SK-N-SH (cell line): Measurements from ENCODE around the gene PRPF6. TPM values are rescaled to one million over a fixed set of nuclear protein-coding genes. Genes with fewer than 3 reads are reported as not detected.

Source experiments
- CTCF ChIA-PET: fragments of 300-600, 350-600 bp; formaldehyde crosslinking; extraction: SDS; loops from one replicate; lab custom pipeline; 2021; lab: Yijun Ruan, JAX
- POLR2A ChIA-PET: fragments of 350-600 bp; sonication (Branson Sonifier 250); formaldehyde crosslinking; extraction: SDS; loops from one replicate; lab custom pipeline; 2020; ENCODE audit warnings: antibody characterized with exemption, inconsistent platforms; lab: Yijun Ruan, JAX
- DNase-seq: peaks from one replicate; pipeline ENCODE4 v3.0.0; 2012
- H2AFZ ChIP-seq: fragments of 200-600 bp; sonication (generic); 2 replicates; pipeline ENCODE4 v1.8.1; 2016; ENCODE audit warnings: antibody characterized with exemption, mild to moderate bottlenecking, low read depth
- H3F3A ChIP-seq: fragments of 200-600 bp; sonication (generic); replicated peaks from 2 replicates; pipeline ENCODE3; 2016; ENCODE audit warnings: antibody characterized with exemption, mild to moderate bottlenecking; ENCODE audit not compliant: insufficient read depth
- H3K27ac ChIP-seq, 2 experiments: fragments of 200-500 bp in 1 of 2; fragments of 200-600 bp in 1 of 2; sonication (Bioruptor generic) in 1 of 2; sonication (generic), shearing (Covaris generic) in 1 of 2; 2 replicates each; pipeline versions ENCODE4 v1.5.1 to v1.6.1; 2014 to 2016; ENCODE audit warnings: low read depth in 2 of 2, inconsistent platforms in 1 of 2, low read length in 1 of 2, mild to moderate bottlenecking in 1 of 2, mixed read lengths in 1 of 2
- H3K27me3 ChIP-seq: fragments of 200-600 bp; sonication (generic), shearing (Covaris generic); 2 replicates; pipeline ENCODE4 v1.6.1; 2016; ENCODE audit warnings: mixed run types; ENCODE audit not compliant: insufficient read depth
- H3K36me3 ChIP-seq, 2 experiments: fragments of 200-500 bp in 1 of 2; fragments of 200-600 bp in 1 of 2; sonication (Bioruptor generic) in 1 of 2; sonication (generic) in 1 of 2; replicated peaks in 1 of 2; 2 replicates each; pipeline versions ENCODE3 to v1.5.1; 2014 to 2016; ENCODE audit warnings: low read length in 1 of 2, mild to moderate bottlenecking in 1 of 2; ENCODE audit not compliant: insufficient read depth in 2 of 2, control insufficient read depth in 1 of 2
- H3K4me1 ChIP-seq, 2 experiments: fragments of 200-500 bp in 1 of 2; fragments of 200-600 bp in 1 of 2; sonication (Bioruptor generic) in 1 of 2; sonication (generic), shearing (Covaris generic) in 1 of 2; 2 replicates each; pipeline versions ENCODE4 v1.5.1 to v1.6.1; 2014 to 2016; ENCODE audit warnings: low read depth in 1 of 2, low read length in 1 of 2, mixed run types in 1 of 2; ENCODE audit not compliant: insufficient read depth in 2 of 2, control insufficient read depth in 1 of 2
- H3K4me2 ChIP-seq: fragments of 200-600 bp; sonication (generic), shearing (Covaris generic); 2 replicates; pipeline ENCODE4 v1.6.1; 2017; ENCODE audit warnings: mixed run types
- H3K4me3 ChIP-seq, 2 experiments: fragments of 200-500 bp in 1 of 2; fragments of 200-600 bp in 1 of 2; sonication (Bioruptor generic) in 1 of 2; sonication (generic), shearing (Covaris generic) in 1 of 2; 2 replicates each; pipeline versions ENCODE4 v1.5.1 to v1.8.1; 2014 to 2016; ENCODE audit warnings: low read depth in 2 of 2, inconsistent platforms in 1 of 2, low read length in 1 of 2, mild to moderate bottlenecking in 1 of 2, mixed read lengths in 1 of 2, moderate library complexity in 1 of 2
- H3K79me2 ChIP-seq: fragments of 200-600 bp; sonication (generic); 2 replicates; pipeline ENCODE4 v1.8.1; 2017; ENCODE audit warnings: mild to moderate bottlenecking; ENCODE audit not compliant: insufficient read depth
- H3K9ac ChIP-seq: fragments of 200-600 bp; sonication (generic); 2 replicates; pipeline ENCODE4 v1.6.1; 2017; ENCODE audit warnings: mixed run types
- H3K9me2 ChIP-seq: fragments of 200-600 bp; sonication (generic); 2 replicates; pipeline ENCODE4 v1.6.1; 2017; ENCODE audit warnings: mixed run types
- H3K9me3 ChIP-seq: fragments of 200-600 bp; sonication (generic); 2 replicates; pipeline ENCODE4 v1.6.1; 2017; ENCODE audit warnings: mixed run types, mild to moderate bottlenecking, moderate library complexity
- H4K20me1 ChIP-seq: fragments of 200-600 bp; sonication (generic); 2 replicates; pipeline ENCODE4 v1.6.1; 2017; ENCODE audit warnings: mild to moderate bottlenecking, mixed run types; ENCODE audit not compliant: insufficient read depth
- CHD2 ChIP-seq: fragments of 150-350 bp; IDR thresholded peaks from 2 replicates; pipeline ENCODE4 v1.6.1; 2018; ENCODE audit warnings: low read length; ENCODE audit not compliant: partially characterized antibody
- ELF1 ChIP-seq: IDR thresholded peaks from 2 replicates; pipeline ENCODE4 v1.4.0; 2012
- FOSL2 ChIP-seq: IDR thresholded peaks from 2 replicates; pipeline ENCODE4 v1.4.0; 2012; ENCODE audit warnings: low read depth, mild to moderate bottlenecking, moderate library complexity, borderline replicate concordance
- FOXJ3 ChIP-seq: sonication (generic); formaldehyde crosslinking; IDR thresholded peaks from 2 replicates; pipeline ENCODE4 v1.5.1; 2020; ENCODE audit warnings: mild to moderate bottlenecking, missing genetic modification reagents
- FOXM1 ChIP-seq: IDR thresholded peaks from 2 replicates; pipeline ENCODE4 v1.4.0; 2012; ENCODE audit warnings: low read depth, mild to moderate bottlenecking
- GATA2 ChIP-seq: sonication (generic); formaldehyde crosslinking; IDR thresholded peaks from 2 replicates; pipeline ENCODE4 v1.5.0; 2020; ENCODE audit warnings: mild to moderate bottlenecking, missing genetic modification reagents
- JUND ChIP-seq: IDR thresholded peaks from 2 replicates; pipeline ENCODE4 v1.4.0; 2012
- NFIC ChIP-seq: IDR thresholded peaks from 2 replicates; pipeline ENCODE4 v1.4.0; 2012; ENCODE audit warnings: borderline replicate concordance
- POLR2AphosphoS5 ChIP-seq: IDR thresholded peaks from 2 replicates; pipeline ENCODE4 v1.6.1; 2012; ENCODE audit warnings: low read depth, low read length
- RAD21 ChIP-seq: IDR thresholded peaks from 2 replicates; pipeline ENCODE4 v1.6.1; 2012; ENCODE audit warnings: mild to moderate bottlenecking, low read length
- RCOR1 ChIP-seq: fragments of 150-350 bp; IDR thresholded peaks from 2 replicates; pipeline ENCODE4 v1.6.1; 2017; ENCODE audit warnings: antibody characterized with exemption, low read length
- RFX5 ChIP-seq: IDR thresholded peaks from 2 replicates; pipeline ENCODE4 v1.6.1; 2012; ENCODE audit warnings: mild to moderate bottlenecking, improper control_type of control experiment, low read length
- RXRA ChIP-seq: IDR thresholded peaks from 2 replicates; pipeline ENCODE4 v1.4.0; 2012; ENCODE audit warnings: low read depth, mild to moderate bottlenecking, borderline replicate concordance
- YY1 ChIP-seq: IDR thresholded peaks from 2 replicates; pipeline ENCODE4 v1.4.0; 2012; ENCODE audit warnings: low read depth, mild to moderate bottlenecking
- WGBS: methylation state at CpG from one replicate; pipeline ENCODE4 v1.1.6; 2017; ENCODE audit warnings: low lambda C conversion rate; 5-methylcytosine and 5-hydroxymethylcytosine counted together
- polyA plus RNA-seq, 3 experiments: library from polyadenylated mRNA; depleted of rRNA; stranded (reverse); fragments of >200 nt; gene quantifications; 2 replicates each; pipeline ENCODE4 v1.2.3, GENCODE V29; 2012
- TF ChIP-seq, protein P1 (sequence below): IDR thresholded peaks from 2 replicates; pipeline ENCODE4 v1.4.0; 2012; ENCODE audit warnings: low read depth
- TF ChIP-seq, protein P2 (sequence below): IDR thresholded peaks from 2 replicates; pipeline ENCODE4 v1.6.1; 2012; ENCODE audit warnings: mild to moderate bottlenecking, low read depth, low read length, moderate library complexity
- TF ChIP-seq, protein P3 (sequence below): fragments of 200-600 bp; sonication (generic); IDR thresholded peaks from 2 replicates; pipeline ENCODE4 v1.6.1; 2017; ENCODE audit warnings: antibody characterized with exemption, mild to moderate bottlenecking, moderate library complexity
- TF ChIP-seq, protein P4 (sequence below): fragments of 150-350 bp; IDR thresholded peaks from 2 replicates; pipeline ENCODE4 v1.6.1; 2017; ENCODE audit warnings: antibody characterized with exemption, low read length, low read depth, borderline replicate concordance
- TF ChIP-seq, protein P5 (sequence below): IDR thresholded peaks from 2 replicates; pipeline ENCODE4 v1.4.0; 2012; ENCODE audit warnings: low read depth, borderline replicate concordance

The PRPF6 gene
- polyA plus RNA-seq, 1 of the 3 experiments (the other 2 are of a cell fraction): 59.1 TPM

DNA sequence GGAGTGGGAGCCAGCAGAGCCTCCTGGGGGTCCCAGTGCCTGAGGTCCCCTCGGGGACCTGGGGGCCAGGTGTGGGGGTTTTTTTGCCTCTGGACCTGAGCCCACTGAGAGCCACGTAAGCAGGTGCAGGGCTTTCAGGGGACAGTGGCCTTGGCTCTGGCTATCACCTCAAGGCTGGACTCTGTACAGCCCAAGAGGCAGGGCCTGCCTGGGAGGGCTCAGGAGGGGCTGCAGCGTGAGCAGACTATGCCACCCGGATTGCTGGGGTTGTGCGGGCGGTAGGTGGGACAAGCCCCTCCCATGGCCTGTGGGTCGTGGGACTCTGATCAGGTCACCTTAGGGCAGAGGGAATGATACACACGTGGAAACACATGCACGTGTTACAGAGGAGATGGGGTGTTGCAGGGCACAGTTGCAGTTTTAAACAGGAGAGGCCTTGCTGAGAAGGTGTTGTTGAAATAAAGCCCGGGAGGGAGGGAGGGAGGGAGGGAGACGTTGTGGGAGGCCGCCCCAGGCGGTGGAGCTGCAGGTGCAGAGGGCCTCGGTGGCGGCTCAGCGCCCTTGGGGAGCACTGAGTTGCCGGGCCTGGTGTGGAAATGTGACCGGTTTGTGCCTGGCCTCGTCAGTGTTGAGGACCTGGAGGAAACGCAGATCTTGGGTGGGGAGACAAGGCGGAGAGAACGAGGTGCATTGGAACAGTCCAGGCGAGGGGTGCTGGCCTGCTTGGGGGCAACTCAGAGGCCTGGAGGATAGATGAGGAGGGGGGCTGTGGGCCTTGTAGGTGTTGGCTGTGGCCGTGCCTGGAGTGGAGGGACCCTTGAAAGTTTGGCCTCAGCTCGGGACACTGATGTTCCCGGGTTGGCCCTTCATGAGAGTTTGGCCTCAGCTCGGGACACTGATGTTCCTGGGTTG lies 84.4 kb downstream of the PRPF6 start:
- Histone ChIP-seq H4K20me1 (no peaks in the 10 kb centered on the region), H3K4me2 (peak overlapping the region; percentile 96; the same call in 1 of the 2 replicates), H2AFZ (no peak overlapping the region), H3F3A (peaks cover 4% of the 10 kb centered on the region), H3K36me3 (no peaks in the 10 kb centered on the region), H3K4me3 (no peak overlapping the region), H3K4me1 (peaks cover 14 to 21% of the 10 kb centered on the region in 2 experiments; a peak in 2 of 4 replicates), H3K27me3 (no peaks in the 10 kb centered on the region), H3K9me2 (no peaks in the 10 kb centered on the region), H3K79me2 (peaks cover 15% of the 10 kb centered on the region; the same call in 1 of the 2 replicates), H3K9me3 (no peaks in the 10 kb centered on the region), H3K27ac (no peak overlapping the region), H3K9ac (no peak overlapping the region)
- CTCF ChIA-PET: interaction anchor here (1.2 to 2.3 kb wide), 2 partner anchors 16 to 27 kb away, joined by 3 to 12 read pairs; no protein-coding TSS in a partner anchor
- 85% methylated on average over 20 of the region's 27 CpGs for WGBS
- POLR2A ChIA-PET: no interaction called here
- TF ChIP-seq, protein P1, sequence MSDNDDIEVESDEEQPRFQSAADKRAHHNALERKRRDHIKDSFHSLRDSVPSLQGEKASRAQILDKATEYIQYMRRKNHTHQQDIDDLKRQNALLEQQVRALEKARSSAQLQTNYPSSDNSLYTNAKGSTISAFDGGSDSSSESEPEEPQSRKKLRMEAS: no peak
- TF ChIP-seq POLR2AphosphoS5 (no peak), GATA2 (CRISPR knock-in tag) (no peak), FOXM1 (no peak), RCOR1 (no peak), CHD2 (no peak), RXRA (no peak), FOXJ3 (CRISPR knock-in tag) (no peak)
- TF ChIP-seq, protein P2, sequence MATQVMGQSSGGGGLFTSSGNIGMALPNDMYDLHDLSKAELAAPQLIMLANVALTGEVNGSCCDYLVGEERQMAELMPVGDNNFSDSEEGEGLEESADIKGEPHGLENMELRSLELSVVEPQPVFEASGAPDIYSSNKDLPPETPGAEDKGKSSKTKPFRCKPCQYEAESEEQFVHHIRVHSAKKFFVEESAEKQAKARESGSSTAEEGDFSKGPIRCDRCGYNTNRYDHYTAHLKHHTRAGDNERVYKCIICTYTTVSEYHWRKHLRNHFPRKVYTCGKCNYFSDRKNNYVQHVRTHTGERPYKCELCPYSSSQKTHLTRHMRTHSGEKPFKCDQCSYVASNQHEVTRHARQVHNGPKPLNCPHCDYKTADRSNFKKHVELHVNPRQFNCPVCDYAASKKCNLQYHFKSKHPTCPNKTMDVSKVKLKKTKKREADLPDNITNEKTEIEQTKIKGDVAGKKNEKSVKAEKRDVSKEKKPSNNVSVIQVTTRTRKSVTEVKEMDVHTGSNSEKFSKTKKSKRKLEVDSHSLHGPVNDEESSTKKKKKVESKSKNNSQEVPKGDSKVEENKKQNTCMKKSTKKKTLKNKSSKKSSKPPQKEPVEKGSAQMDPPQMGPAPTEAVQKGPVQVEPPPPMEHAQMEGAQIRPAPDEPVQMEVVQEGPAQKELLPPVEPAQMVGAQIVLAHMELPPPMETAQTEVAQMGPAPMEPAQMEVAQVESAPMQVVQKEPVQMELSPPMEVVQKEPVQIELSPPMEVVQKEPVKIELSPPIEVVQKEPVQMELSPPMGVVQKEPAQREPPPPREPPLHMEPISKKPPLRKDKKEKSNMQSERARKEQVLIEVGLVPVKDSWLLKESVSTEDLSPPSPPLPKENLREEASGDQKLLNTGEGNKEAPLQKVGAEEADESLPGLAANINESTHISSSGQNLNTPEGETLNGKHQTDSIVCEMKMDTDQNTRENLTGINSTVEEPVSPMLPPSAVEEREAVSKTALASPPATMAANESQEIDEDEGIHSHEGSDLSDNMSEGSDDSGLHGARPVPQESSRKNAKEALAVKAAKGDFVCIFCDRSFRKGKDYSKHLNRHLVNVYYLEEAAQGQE: no peak
- DNase-seq: no peak

DNA sequence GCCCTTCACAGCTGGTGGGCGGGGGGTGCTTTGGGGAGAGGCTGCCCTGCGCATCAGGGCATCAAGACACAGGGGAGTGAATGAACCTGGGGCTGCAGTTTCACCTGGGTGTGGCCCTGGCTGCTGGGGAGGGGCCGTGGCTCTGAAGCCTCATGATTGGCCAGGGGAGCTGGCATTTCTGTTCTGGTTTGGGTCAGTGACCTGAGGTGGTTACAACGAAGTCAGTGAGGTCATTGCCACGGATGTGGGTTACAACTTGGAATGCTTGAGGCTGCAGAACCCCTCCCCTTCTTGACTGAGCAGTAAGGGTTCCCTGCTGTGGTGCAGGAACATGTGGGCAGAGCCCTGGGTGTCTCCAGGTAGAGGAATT lies 85.0 kb downstream of the PRPF6 start:
- Histone ChIP-seq H3K79me2 (peaks cover 15% of the 10 kb centered on the region; the same call in 1 of the 2 replicates), H3K9me3 (no peaks in the 10 kb centered on the region), H3K4me2 (no peak overlapping the region), H3K27ac (no peak overlapping the region), H3K9ac (no peak overlapping the region), H3K9me2 (no peaks in the 10 kb centered on the region), H3F3A (peaks cover 4% of the 10 kb centered on the region), H3K4me1 (peaks cover 14 to 21% of the 10 kb centered on the region in 2 experiments; a peak in 2 of 4 replicates), H4K20me1 (no peaks in the 10 kb centered on the region), H3K36me3 (no peaks in the 10 kb centered on the region), H3K27me3 (no peaks in the 10 kb centered on the region), H2AFZ (no peak overlapping the region), H3K4me3 (no peak overlapping the region)
- CTCF ChIA-PET: interaction anchor here (2.0 to 2.3 kb wide), 2 partner anchors 28 to 55 kb away, joined by 12 read pairs; no protein-coding TSS in a partner anchor
- POLR2A ChIA-PET: no interaction called here
- TF ChIP-seq RFX5: no peak
- TF ChIP-seq, protein P3, sequence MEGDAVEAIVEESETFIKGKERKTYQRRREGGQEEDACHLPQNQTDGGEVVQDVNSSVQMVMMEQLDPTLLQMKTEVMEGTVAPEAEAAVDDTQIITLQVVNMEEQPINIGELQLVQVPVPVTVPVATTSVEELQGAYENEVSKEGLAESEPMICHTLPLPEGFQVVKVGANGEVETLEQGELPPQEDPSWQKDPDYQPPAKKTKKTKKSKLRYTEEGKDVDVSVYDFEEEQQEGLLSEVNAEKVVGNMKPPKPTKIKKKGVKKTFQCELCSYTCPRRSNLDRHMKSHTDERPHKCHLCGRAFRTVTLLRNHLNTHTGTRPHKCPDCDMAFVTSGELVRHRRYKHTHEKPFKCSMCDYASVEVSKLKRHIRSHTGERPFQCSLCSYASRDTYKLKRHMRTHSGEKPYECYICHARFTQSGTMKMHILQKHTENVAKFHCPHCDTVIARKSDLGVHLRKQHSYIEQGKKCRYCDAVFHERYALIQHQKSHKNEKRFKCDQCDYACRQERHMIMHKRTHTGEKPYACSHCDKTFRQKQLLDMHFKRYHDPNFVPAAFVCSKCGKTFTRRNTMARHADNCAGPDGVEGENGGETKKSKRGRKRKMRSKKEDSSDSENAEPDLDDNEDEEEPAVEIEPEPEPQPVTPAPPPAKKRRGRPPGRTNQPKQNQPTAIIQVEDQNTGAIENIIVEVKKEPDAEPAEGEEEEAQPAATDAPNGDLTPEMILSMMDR: no peak
- no peak for TF ChIP-seq ELF1
- no peak for TF ChIP-seq FOSL2
- TF ChIP-seq, protein P4, sequence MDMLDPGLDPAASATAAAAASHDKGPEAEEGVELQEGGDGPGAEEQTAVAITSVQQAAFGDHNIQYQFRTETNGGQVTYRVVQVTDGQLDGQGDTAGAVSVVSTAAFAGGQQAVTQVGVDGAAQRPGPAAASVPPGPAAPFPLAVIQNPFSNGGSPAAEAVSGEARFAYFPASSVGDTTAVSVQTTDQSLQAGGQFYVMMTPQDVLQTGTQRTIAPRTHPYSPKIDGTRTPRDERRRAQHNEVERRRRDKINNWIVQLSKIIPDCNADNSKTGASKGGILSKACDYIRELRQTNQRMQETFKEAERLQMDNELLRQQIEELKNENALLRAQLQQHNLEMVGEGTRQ: no peak
- no peak for TF ChIP-seq RAD21
- TF ChIP-seq FOXM1: no peak
- no peak for TF ChIP-seq YY1
- TF ChIP-seq FOXJ3 (CRISPR knock-in tag): no peak
- no peak for TF ChIP-seq JUND
- no peak for TF ChIP-seq NFIC
- TF ChIP-seq, protein P5, sequence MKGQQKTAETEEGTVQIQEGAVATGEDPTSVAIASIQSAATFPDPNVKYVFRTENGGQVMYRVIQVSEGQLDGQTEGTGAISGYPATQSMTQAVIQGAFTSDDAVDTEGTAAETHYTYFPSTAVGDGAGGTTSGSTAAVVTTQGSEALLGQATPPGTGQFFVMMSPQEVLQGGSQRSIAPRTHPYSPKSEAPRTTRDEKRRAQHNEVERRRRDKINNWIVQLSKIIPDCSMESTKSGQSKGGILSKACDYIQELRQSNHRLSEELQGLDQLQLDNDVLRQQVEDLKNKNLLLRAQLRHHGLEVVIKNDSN: no peak
- TF ChIP-seq, protein P1: no peak
- no peak for DNase-seq
- no CpG with 5 or more reads among the region's 5 CpGs for WGBS
